ENCODE data around the gene TMEM150C.
"Not testable (repeated sequence)": the region's sequence is repeated elsewhere in the genome, so short reads cannot be mapped to it uniquely, and the experiment has no call there.

Gene TMEM150C

GRCh38 chr4:82567444-82567843 is 5.7 kb upstream of the TMEM150C start:
- no peak for DNase-seq

GRCh38 chr4:82562564-82562854 is 721 bp upstream of the TMEM150C start:
- DNase-seq: peak; percentile 33

- peak; percentile 48 for DNase-seq
Observed at GRCh38 chr4:82560853-82561785, 669 bp downstream of the TMEM150C start.

DNA sequence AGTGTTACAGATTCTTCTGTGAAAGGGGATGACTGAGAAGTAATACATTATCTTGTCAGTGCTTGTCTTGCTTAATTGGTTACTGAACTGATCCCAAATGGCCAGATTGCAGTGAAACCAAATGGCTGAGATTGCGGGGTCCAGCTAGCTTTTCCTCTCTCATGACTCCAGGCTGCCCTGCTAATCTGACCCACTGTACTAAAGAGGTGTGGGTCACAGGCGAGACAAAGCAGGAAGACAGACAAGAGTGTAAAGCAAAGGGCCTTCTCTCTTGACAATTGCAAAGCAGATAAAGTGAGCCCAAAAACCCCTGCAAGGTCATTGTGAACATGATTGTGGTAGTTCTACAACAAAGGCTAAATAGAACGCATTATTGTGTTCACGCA is 2.1 kb downstream of the TMEM150C start:
- no peak for DNase-seq

GRCh38 chr4:82559090-82559734 is 2.6 kb downstream of the TMEM150C start:
- not testable (repeated sequence) for DNase-seq

- no peak for DNase-seq
Observed at GRCh38 chr4:82555276-82555675, 6.5 kb downstream of the TMEM150C start.

DNA sequence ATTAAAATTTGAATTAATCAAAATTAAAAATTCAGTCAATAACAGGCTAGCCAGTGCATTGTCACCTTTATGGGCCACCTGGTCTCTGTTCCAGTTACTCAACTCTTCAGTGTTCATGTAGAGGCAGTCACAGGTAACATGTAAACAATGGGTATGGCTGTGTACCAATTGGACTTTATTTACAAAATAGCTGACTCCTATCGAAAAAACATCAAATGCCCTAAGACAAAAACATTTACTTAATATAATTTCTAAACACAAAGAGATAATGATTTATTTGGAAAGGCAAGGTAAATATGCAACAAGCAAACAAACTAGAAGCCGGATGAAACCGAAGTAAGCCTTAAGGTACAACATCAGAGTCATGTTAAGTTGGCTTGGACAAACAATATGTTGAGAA is 8.8 kb downstream of the TMEM150C start:
- DNase-seq: peak; percentile 37

DNA sequence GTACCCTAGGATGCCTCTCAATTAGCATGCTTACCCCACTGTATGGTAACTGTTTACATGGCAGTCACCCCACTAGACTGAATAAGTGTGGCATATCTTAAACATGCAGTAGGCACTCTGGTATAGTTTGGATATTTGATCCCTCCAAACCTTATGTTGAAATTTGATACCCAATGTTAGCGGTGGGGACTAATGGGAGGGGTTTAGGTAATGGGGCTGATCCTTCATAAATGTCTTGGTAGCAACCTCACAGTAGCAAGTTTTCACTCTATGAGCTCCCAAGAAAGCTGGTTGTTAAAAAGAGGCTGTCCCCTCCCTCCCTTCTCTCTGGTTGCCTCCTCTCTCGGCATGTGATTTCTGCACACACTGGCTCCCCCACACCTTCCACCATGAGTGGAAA is 10.1 kb downstream of the TMEM150C start:
- no peak for DNase-seq

GRCh38 chr4:82547850-82548249 is 13.9 kb downstream of the TMEM150C start:
- not testable (repeated sequence) for DNase-seq

DNA sequence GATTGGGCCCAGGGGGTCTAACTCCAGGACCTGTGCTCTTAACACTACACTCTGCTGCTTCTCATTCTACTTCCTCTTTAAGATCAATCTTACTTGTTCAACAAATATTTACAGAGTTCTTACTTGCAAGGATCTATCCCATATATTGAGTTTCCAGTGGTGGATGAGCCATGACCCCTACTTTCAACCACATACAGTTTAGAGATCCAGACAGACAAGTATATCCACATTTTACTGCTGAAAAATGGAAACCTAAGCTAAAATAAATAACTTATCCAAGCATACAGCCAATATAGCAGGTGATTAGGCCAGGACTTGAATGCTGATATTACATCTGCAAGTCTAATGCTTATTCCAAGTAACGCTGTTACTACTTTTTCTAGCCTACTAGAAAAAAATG is 18.7 kb downstream of the TMEM150C start:
- peak; percentile 59 for DNase-seq

GRCh38 chr4:82542642-82543041 is 19.1 kb downstream of the TMEM150C start:
- peak; percentile 33 for DNase-seq

- no peak for DNase-seq
Observed at GRCh38 chr4:82529322-82529721, 32.5 kb downstream of the TMEM150C start.

DNA sequence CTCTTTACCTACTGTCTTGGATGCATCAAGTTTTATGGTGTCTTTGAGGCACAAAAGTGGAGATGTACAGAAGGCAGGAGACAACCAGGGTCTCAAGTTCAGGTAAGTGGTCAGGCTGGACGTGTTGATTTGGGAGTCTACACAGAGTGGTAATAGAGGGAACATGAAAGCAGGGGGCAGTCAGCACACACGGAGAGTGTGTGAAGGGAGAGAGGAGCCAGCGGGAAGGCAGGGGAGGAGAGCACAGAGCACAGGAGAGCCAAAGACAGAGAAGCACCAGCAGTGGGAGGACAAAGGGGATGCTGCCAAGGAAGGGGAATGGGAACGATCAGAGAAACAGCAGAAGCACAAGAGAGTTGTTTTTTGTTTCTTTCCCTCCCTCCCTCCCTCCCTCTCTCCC is 32.9 kb downstream of the TMEM150C start:
- no peak for DNase-seq

DNA sequence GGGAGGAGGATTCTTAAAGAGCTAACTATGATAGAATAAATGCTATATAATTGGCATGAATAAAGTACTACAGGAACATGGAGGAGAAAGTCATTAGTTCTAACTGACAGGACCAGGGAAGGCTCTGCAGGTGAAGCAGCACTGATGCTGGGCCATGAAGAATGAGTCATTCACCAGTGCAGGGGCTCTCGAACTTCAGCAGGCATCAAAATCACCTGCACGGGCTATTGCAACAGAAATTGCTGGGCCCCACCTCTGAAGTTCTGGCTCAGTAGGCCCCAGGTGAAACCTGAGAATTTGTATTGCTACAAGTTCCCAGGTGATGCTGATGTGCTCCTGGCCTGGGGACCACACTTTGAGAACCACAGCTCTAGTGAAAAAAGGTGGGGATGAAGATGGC is 33.7 kb downstream of the TMEM150C start:
- DNase-seq: peak; percentile 49

GRCh38 chr4:82525307-82525911 is 36.4 kb downstream of the TMEM150C start:
- no peak for DNase-seq

- no peak for DNase-seq
Observed at GRCh38 chr4:82524570-82525152, 37.1 kb downstream of the TMEM150C start.

DNA sequence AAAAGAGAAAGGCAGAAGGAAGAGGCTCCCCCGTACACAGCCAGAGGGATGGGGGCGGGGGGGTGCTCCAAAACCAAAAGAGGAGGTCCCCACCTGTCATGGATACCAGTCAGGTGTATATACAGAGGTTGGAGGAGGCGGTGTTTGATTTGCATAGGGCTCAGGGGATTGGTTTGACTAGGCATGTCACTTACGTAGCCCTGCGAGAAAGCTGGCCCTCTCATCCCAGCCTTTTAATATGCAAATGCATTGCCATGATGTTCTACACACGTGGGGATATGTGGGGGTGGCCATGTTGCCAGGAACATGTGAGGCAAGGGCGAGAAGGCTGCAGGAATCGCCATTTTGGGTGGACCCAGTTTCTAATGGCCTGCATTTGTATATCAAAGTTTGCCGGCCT is 38.6 kb downstream of the TMEM150C start:
- DNase-seq: no peak

GRCh38 chr4:82522472-82522871 is 39.3 kb downstream of the TMEM150C start:
- DNase-seq: no peak

DNA sequence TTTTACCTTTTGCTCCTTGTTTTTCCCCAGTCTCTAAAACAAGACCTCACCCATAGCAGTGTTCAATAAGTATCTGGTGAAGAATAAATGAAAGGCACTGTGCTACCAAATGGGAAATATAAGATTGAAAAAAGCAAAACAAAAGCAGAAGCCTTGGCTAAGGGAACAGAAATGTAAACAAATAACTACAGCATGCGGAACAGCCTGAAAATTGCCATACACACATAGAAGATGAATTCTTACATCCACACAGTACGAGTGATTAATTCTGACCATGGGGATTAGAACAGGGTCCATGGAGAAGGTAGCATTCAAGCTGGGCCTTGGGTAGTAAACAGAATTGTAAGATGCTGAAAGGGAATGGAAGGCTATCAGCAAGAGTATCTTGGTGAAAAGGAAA is 40.5 kb downstream of the TMEM150C start:
- DNase-seq: no peak

DNA sequence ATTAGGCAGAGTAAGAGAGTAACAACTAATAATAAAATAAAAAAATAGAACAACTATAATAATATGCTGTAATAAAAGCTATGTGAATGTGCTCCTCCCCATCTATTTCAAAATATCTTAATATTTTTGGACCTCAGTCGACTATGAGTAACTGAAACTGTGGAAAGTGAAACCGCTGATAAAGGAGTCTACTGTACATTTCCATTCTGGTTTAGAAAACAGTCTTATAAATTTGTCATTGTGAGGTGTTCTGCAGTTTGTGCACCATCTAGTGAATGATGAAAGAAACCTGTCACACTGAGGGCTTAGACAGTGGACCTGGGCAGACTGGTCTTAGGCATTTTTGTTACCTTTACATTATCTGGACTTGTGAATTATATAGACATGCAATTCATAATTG is 42.0 kb downstream of the TMEM150C start:
- no peak for DNase-seq

- peak; percentile 5 for DNase-seq
Observed at GRCh38 chr4:82519072-82519471, 42.7 kb downstream of the TMEM150C start.

DNA sequence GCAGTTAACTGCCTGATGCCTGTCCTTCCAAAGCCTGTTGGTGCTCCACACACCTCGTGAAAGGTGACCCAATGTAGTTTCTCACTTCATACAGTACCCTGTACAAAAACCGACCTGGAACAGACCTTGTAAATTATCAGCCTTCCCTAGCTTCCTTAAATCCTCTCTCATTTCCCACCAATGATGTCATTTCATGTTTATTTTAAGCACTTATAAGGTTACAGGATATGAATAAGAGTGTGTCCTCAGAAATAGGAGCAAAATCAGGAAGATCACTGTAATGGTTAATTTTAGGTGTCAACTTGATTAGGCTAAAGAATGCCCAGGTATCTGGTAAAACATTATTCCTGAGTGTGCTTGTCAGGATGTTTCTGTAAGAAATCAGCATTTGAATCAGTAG is 44.7 kb downstream of the TMEM150C start:
- peak; percentile 25 for DNase-seq

- peak; percentile 13 for DNase-seq
Observed at GRCh38 chr4:82515705-82516104, 46.1 kb downstream of the TMEM150C start.

GRCh38 chr4:82513382-82513781 is 48.4 kb downstream of the TMEM150C start:
- no peak for DNase-seq

Measured in DMS53 (cell line).